COR-L47 (cell line): ENCODE measurements around the gene CNR1.
A peak's percentile ranks its signal among the peaks of the same experiment; 100 is the strongest.
"Not testable (repeated sequence)": the region's sequence is repeated elsewhere in the genome, so short reads cannot be mapped to it uniquely, and the experiment has no call there.

Source experiments
- DNase-seq: peaks from one replicate; lab custom pipeline; 2025; lab: John Stamatoyannopoulos, UW

Gene CNR1

DNA sequence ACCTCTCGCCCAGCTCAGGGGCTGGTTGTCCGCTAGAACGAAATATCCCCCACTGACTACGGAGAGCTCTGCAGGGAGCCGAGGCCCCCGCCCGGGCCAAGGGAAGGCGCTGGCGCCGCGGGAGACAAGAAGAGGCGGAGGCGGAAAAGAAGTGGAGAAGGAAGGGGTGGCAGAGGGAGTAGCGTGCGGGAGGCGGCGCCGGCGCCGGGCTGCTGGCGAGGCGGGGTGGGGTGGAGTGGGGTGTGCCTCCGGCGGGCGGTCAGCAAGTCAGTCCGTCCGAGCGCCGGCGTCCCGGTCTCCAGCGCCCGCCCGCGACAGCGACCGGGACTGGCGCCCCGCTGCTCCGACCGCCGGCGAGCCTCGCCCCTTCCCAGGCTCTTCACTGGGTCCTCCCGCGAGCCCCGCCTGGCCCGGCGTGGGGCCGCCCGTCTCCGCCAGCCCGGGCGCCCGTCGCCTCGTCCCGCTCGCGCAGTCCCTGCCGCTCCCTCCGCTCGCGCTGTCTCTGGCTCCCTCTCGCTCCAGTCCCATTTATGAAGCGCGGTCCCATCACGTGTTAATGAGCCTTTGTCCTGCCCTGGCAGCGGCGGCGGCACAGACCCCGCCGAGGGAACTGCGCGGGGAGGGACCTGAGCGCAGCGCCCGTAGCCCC is at the start of gene CNR1:
Gene CNR1 (minus strand): TSS at position 504 of the 649 bp plus-strand sequence. CDS start 21,073 bp downstream, outside the sequence.
- DNase-seq, result peak; percentile 60

DNA sequence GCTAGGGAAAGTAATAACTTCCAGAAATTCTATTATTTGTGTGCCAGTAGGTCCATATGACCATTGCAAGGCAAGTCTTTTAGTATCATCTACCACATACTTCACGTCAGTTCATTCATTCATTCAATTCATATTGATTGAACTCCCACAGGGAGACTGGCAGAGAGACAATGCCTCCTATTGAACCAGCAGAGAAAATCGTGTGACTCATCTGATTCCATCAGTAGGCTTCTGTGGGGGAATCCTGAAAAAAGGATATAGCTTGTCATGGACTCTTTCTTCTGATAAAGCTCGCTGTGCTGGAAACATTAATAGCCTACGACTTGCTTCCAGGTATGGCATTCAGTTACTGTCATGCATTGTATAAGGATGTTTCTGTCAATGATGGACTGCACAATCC is 45.3 kb upstream of the CNR1 start:
- no peak for DNase-seq

DNA sequence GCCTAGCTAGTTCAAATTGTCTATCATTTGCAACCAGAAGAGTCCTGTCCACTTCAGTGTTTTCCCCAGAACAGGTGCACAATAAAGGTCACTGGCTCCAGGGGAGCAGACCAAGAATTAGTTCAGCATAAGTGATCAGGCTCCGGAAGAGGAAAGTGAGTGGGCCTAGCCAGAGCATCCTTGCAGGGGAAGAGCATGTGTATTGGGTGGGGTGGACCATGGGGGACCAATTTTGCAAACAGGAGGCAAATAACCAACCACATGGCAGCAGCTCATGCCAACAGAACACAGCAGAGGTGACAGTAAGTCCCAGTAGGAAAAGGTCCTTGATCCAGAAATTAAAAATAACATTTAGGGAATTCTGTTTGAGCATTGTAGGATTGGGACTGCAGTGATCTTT is 43.2 kb upstream of the CNR1 start:
- DNase-seq, result no peak

DNA sequence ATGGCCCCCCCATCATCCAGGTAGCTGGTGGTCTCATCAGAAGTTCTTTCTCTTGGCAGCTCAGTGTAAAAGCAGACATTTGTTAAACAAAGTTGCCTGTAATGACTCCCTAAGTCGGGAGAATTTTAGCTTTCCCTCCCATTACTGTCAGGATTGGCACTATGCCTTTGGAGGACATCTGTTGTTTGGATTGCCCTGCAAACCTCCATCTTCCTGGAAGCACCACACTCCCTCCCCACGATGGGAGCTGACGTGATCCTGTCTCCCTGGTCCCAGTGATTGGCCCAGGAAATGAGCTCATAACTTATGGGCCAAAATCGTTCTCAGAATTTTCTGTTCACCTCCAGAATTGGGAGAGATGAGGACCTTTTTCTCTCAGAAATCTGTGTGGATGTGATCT is 42.6 kb upstream of the CNR1 start:
- no peak for DNase-seq

DNA sequence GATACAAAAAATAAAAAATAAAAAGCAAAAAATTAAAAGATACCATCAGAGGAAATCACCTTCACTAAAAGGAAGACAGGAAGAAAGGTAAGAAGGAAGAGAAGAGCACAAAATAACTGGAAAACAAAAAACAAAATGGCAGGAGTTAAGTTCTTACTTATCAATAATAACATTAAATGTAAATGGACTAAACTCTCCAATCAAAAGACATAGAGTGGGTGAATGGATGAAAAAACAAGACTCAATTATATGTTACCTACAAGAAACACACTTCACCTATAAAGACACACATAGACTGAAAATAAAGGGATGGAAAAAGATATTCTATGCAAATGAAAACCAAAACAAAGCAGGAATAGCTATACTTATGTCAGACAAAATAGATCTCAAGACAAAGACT is 35.6 kb upstream of the CNR1 start:
- not testable (repeated sequence) for DNase-seq

DNA sequence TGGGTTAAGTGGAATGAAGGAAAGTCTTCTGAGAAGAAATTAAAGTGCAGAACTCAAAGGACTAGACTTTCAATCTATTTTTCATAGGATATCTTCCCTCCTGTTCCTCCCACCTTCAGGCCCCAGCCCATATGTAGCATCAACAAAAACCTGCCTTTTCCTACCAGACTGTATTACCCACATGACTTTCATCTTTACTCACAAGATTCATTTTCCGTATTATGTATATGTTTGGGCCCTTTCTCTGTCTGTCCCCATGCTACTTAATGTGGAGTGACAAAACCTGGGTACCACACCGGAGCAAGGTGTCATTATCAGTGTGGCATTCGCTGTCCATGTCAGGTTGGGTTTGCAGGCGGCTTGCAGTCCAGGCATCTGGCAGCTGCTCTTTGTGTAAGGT is 18.8 kb upstream of the CNR1 start:
- DNase-seq, result no peak

DNA sequence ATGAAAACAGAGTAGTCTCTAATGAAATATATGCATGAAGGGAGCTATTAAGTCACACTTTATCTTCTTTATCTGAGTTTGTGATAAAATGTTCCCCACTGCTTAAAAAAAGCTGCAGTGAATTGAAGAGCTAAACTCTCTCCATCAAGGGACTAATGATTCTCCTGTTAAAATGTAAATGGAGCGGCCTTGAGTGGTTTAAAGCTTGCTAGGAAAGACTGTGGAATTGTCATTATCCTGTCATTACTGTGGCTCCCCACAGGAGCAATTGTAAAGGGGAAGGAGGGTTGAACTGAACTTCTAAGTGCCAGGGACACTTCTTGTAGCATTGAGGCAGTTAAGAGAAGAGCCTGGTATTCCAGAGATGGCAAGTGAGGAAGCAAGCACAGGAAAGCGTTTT is 17.3 kb upstream of the CNR1 start:
- no peak for DNase-seq

DNA sequence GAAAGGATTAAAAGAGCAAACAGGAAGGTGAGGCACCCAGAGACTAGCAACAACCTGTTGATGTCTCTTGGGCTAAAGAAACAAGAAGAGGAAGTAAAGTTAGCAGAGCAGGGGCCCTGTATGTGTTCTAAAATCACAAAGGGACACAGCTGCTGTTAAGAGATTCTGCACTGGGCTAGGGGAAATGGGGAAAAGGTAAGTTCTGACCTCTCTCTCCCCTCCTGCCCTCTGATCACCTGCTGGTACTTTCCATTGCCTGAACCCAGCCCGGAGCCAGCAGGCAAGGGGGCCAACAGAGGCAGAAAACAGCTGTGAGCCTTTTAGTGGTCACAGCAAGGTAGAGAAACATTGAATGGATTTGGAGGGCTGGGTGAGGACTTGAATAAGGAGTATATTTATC is 13.5 kb upstream of the CNR1 start:
- DNase-seq, result no peak

DNA sequence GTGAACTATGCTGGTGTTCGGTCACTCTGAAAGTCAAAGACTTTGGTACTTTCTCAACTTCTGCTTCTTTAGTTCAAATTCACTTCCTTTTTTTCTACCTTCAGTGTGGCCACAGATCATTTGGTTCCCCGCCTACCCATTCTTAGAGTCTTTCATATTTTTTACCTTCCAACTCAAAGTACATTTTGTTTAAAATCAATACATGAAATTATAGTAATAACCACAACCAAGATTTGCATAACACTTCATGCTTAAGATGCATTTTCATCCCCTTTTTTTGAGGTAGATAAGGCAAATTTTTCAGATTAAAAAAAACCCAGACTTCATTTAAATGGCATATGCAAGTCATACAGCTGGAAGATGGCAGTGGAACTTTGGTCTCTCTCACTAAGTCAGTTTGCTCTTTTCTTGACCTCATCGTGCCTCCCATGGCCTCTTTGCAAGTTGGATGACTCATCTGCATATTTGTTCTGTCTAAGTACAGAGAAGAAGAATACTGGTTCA is 11.9 kb upstream of the CNR1 start:
- DNase-seq, result no peak

DNA sequence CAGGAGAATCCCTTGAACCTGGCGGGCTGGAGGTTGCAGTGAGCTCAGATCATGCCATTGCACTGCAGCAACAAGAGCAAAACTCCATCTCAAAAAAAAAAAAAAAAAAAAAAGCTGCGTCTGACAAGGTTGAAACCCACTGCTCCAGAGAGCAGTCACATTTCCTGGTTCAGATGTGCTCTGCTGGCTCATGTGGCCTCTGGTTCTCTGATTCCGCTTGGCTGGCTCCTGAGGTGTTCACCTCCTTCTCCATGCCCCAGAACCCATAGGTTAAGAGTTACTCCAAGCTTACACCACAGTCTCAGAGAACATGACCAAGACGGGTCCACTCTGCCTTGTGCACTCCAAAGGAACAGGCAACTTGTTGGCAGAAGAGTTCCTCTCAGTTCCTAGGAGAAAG is 8.8 kb upstream of the CNR1 start:
- no peak for DNase-seq

DNA sequence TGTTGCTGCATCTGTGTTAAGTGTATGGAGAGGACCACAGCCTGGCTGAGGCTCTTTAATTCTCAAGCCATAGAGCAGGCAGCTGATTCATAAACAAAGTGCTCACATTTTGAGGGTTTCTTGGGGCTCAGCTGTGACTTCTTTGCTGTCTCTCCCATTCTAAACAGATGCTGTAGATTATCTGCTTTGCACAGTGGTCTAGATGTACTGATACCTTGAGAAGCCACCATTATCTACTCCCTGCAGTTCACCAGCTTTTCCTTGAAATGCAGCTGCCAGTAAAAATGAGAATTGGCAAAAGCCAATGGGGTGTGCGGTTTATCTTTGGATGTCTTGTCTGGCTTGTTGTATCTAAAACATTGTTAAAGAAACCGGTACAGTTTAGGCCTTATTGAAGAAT is 5.2 kb upstream of the CNR1 start:
- DNase-seq, result no peak

DNA sequence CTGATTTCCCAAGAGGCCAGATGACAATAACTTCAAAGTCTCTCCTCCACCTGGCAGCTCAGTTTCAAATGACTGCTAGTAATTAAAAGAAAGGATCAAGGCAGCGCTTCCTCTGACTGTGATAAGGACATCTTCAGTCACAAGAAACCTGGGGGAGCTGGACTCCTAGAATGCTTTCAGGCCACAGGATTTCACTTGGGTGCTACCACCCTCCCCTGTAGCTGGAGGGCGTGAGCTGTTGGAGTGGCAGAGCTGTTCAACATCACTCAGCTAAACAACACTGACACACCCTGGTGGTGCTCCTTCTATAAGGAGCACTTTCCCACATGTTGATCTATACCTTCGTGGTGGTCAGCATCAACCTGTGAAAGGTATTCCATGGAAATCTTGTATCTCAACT is 2.2 kb upstream of the CNR1 start:
- DNase-seq, result no peak

DNA sequence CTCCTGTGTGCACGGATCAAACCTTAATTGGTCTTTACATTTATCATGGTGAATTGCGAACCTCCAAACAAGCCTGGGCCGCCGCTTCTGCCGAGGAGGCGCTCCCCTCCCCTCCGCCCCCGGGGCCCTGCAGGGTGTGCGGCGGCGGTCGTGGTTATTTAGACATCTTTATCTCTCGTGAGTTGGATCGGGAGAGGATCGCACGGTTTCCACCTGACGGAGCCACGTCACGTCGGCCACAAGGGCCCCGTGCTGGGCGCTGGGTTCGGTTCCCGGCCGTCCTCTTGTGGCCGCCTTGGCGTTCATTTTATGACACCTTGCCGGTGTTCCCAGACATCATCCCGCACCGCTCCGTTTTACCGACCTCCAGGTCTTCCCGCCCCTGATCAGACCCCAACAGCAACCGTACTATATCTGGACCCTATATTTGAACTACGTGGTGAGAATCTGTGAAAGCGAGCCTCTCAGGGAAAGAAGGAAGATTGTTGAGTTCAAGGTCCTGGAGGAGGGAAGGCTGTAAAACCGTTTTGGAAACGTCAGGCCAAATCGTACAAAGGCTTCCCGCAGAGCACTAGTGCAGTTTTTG is 1.3 kb upstream of the CNR1 start:
- no peak for DNase-seq

DNA sequence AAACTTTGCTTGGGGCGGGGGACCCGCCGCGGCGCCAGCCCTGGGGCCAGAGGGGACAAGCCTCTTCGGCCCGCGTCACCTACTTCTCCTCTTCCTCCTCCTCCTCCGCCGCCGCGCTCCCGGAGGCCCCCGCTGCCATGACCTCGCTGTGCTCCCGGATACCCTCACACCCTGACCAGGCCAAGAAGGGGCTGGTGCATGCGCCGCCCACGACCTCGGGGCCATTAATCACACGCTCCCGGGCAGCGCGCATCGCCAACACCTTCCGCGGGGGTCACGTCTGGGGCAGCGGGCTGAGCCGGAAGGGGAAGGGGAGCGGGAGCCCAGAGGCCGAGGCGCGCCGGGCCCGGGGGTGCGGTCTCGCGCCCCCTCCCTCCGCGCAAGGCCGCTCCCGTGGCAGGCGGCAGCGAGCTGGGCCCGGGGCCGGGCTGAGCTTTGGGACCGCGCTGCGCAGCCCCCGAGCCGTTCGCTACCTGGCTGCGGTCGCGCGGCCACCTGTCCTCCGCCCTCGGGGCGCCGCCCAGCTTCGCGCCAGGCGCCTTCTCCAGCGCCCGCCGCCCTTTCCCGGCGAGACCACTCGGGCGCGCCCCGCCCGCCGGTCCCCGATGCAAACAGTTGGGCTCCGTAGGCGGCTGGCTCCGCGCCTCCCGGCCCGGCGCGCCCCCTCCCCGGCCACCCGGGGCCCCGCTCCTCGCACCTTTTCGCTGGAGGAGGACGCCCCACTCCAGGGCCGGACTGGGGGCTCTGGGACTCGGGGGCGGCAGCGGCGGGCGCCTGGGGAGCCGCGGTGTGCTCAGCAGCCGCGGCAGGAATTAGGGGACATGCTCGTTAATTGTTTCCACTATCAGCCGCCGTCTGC is 575 bp upstream of the CNR1 start:
- no peak for DNase-seq

DNA sequence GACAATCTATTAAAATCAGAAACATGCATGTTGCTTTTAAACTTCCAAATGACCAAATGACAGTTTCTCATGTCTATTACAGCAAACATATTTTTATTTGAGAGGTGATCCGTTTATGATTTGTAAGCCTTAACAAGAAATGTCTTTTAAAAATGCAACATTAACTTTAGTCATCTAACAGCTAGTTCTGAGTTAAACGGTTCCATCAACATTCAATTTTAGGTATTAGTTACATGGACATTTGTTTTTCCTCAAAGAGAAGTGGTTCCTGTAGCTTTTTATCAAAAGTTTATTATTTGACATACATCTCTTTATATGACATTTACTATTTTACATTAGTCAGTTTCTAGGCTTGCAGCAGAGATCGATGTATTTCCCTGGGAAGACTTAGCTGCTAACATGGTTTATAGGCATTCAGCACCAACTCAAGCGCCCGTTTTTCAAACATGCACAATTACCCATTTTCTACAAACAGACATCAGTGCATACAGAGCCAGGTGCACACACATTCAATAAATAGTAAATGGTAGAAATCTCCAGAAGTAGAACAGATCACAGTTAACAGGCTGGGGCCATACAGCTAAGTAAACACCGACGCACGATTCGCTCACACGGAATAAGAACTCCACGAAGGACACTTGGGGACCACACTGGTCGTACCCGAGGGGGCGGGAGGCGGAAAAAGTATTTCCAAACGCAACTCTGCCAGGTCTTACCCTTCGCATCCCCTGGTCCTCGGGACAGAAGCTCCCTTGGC is 882 bp downstream of the CNR1 start:
- DNase-seq, result peak; percentile 33

DNA sequence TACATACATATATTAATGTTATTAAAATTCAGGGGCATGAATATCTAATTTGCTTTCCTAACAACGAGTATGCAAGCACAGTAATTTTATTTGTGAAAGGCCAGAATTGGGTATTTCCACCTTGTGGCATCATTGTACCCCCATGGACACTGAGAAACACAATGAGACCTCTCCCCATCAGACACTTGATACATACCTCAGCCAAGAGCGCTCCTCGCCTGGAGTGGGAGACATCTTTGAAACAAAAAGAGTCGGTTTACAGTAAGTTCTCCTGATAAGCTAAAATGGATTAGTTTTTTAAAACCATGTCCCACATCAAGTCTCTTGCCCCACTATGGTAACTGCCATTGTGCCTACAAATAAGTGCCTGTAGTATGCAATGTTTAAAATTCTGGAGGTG is 2.1 kb downstream of the CNR1 start:
- no peak for DNase-seq

DNA sequence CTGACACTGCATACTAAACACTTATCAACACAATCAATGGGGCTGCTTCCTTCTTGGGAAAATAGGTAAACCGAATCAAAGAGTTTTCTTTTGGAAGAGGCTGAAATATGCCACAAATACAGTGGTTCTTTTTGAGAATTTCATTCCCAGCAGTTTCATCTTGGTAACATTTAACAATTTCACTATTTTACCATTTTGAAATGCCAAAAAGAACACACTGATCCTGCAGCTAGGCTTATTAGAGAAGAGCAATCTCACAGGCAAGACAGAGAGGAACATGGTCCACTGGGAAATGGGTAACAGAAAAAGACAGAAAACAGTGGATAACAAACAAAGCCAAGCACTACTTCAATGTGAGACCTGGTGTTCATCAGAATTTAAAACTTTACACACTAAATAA is 2.5 kb downstream of the CNR1 start:
- no peak for DNase-seq

DNA sequence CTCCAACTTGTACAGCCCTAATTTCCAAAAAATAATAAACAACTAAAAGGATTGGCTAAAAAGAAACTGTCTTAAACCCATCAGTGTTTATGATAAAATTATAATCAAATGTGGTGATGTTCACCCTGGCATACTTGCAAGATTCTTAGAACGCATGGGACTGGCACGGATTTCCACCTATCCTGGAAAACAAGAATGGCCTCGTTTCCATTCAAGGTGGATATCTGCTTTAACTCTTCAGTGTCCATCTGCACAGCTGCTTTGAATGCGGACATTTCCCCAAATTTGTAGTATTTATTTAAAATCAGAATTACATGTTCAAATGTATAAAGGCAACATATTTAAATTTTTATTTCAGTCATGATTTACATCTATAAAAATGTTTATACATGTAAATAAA is 4.2 kb downstream of the CNR1 start:
- no peak for DNase-seq

DNA sequence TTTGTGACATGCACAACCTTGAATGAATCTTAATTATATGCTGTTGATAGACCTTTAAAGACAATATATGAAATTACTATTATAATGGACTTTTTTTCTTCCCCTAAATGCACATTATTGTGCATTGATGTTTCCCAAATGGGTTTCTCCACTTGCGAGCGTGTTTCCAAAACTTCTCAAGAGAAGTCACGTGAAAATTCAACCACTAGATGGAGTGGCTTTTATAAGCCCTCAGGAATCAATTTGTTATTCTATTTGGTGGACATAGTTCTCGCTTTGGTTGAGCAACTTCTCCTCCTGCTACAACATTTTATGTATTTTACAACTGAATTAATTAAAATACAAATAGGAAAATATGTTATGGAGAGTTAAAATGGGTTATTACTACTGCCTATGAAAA is 9.0 kb downstream of the CNR1 start:
- no peak for DNase-seq

DNA sequence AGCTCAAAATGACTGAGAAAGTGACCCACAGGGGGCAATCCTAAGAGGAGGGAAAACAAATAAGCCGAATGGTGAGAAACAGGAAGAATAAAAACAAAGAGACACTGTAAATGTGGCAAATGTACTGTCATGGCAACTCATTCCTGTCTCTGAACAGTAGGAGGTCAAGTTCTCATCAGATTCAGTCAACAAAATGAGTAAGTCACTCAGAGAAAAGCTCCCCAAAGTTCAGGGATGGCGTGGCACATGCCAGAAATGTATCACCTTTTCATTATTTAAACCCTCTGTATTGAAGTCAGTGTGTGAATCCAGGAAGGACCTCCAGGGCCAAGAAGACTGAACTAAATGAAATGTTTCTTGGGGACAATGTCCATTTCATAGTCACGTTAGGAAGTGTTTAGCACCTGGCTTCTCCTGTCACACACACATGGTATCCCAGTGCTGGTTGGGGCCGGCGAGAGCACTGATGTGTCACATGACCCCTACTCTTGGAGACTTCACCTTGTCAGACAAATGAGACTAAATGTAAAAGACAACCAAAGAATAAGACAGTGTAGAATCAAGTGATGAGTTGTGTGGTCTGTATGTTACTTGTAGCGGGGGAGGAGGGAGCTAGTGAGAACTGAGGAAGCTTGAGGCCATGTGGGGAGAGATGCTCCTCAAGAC is 20.7 kb downstream of the CNR1 start:
- DNase-seq, result no peak

DNA sequence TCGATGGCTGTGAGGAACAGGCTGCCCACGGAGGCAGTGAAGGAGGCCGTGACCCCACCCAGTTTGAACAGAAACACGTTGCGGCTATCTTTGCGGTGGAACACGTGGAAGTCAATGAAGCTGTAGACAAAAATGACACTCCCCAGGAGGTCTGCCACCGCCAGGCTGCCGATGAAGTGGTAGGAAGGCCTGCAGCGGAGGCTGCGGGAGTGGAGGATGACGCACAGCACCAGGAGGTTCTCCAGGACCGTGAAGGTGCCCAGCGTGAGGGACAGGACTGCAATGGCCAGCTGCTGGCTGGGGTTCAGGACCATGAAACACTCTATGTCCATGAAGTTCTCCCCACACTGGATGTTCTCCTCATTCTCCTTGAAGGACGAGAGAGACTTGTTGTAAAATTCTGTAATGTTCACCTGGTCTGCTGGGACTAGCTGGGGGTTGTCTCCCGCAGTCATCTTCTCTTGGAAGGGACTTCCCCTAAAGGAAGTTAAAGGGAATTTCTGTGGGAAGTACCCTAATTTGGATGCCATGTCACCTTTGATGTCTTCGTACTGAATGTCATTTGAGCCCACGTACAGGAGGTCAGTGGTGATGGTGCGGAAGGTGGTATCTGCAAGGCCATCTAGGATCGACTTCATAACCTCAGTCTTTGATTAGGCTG is 21.4 kb downstream of the CNR1 start:
- no peak for DNase-seq
